Left ventricle myocardium inferior (tissue), 1 donor: ENCODE data around the gene IL17RE. TPM values are rescaled to one million over a fixed set of nuclear protein-coding genes. Genes with fewer than 3 reads are reported as not detected.
"Not testable (repeated sequence)": the region's sequence is repeated elsewhere in the genome, so short reads cannot be mapped to it uniquely, and the experiment has no call there.

Experiments
- DNase-seq: peaks from one replicate; pipeline ENCODE4 v3.0.0-alpha.2; 2020
- H3K27ac ChIP-seq: fragments of 200-600 bp; replicated peaks from 2 replicates; pipeline ENCODE4 v1.8.0; 2021
- H3K27me3 ChIP-seq: fragments of 200-600 bp; 2 replicates; pipeline ENCODE4 v1.8.0; 2021; ENCODE audit warnings: low read depth
- H3K36me3 ChIP-seq: fragments of 200-600 bp; 2 replicates; pipeline ENCODE4 v1.8.0; 2021
- H3K4me1 ChIP-seq: fragments of 200-600 bp; 2 replicates; pipeline ENCODE4 v1.8.0; 2021
- H3K4me3 ChIP-seq: fragments of 200-600 bp; 2 replicates; pipeline ENCODE4 v1.8.0; 2021; ENCODE audit warnings: mild to moderate bottlenecking, moderate library complexity
- H3K9me3 ChIP-seq: fragments of 200-600 bp; replicated peaks from 2 replicates; pipeline ENCODE4 v1.8.0; 2021
- intact Hi-C: fragments of 100-400 bp; cut with micrococcal nuclease; formaldehyde crosslinking; loops from one replicate; pipeline ENCODE4 v1.11.0; 2022
- total RNA-seq: library from RNA; stranded (reverse); fragmentation: NEBNext Ultra II Directional; extraction: Animal tissue kit (Norgen Biotek cat#: 25700); gene quantifications from one replicate; pipeline ENCODE4 v1.2.1, GENCODE V29; 2021
- TF ChIP-seq, protein P1 (sequence below): fragments of 200-600 bp; IDR thresholded peaks from 2 replicates; pipeline ENCODE4 v1.8.0; 2021; ENCODE audit warnings: antibody characterized with exemption, mild to moderate bottlenecking, borderline replicate concordance
- donor health status: DM: no; HTN: yes; CAD: no; lungs with severe emphysema.

IL17RE gene
- total RNA-seq, 1 donor from 2014 or later: 0.58 TPM

DNA sequence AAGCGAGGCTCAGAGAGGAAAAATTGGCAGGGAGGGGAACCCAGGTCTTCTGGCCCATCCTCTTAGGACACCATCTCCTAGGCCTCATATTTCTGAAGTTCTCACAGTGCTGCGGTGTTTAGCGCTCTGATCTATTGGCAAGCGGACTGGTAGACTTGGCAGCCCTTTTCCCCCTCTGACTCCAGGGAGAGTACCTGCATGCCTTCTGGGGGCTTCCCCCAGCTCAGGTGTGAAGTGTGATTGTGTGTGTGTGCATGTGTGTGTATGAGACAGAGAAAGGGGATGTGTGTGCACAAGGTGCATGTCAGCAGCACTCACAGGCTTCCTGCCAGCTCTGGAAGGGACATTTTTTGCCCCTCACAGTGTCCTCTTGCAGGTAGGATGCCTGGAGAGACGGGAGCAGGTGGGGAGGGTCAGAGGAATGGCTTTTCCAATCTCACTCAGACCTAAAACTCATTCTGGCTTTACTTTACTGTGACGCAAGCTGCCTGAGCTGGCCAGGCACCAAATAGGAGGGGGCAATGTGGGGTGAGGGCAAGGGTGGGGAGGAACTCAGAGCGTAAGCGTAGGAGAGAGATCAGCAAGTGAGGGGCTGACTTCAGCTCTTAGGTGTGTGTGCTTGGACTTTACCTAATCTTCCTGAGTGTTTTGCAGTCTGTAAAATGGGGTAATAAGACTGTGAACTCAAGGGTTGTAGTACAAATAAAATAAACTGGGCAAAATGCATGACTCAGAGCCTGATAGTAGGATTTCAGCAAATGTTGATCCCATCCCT is 4.0 kb upstream of the IL17RE start:
- intact Hi-C loops: no loop called here
- no peak overlapping the region for H3K27ac ChIP-seq

GRCh38 chr3:9899289-9899791 is 3.3 kb upstream of the IL17RE start:
- no peak overlapping the region for H3K4me3 ChIP-seq
- intact Hi-C loops: no loop called here
- TF ChIP-seq, protein P1, sequence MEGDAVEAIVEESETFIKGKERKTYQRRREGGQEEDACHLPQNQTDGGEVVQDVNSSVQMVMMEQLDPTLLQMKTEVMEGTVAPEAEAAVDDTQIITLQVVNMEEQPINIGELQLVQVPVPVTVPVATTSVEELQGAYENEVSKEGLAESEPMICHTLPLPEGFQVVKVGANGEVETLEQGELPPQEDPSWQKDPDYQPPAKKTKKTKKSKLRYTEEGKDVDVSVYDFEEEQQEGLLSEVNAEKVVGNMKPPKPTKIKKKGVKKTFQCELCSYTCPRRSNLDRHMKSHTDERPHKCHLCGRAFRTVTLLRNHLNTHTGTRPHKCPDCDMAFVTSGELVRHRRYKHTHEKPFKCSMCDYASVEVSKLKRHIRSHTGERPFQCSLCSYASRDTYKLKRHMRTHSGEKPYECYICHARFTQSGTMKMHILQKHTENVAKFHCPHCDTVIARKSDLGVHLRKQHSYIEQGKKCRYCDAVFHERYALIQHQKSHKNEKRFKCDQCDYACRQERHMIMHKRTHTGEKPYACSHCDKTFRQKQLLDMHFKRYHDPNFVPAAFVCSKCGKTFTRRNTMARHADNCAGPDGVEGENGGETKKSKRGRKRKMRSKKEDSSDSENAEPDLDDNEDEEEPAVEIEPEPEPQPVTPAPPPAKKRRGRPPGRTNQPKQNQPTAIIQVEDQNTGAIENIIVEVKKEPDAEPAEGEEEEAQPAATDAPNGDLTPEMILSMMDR: no peak
- DNase-seq: no peak
- H3K9me3 ChIP-seq: no peaks in the 10 kb centered on the region
- H3K27me3 ChIP-seq: no peaks in the 10 kb centered on the region
- H3K27ac ChIP-seq: no peak overlapping the region
- H3K36me3 ChIP-seq: no peaks in the 10 kb centered on the region
- peaks cover 18% of the 10 kb centered on the region for H3K4me1 ChIP-seq

More for the DNA sequence above, 4.0 kb upstream of the IL17RE start:
- Histone ChIP-seq H3K4me3 (no peak overlapping the region), H3K36me3 (peaks cover 2% of the 10 kb centered on the region), H3K9me3 (no peaks in the 10 kb centered on the region), H3K4me1 (peaks cover 24% of the 10 kb centered on the region), H3K27me3 (no peaks in the 10 kb centered on the region)
- DNase-seq: no peak
- TF ChIP-seq, protein P1: no peak

- peaks cover 18% of the 10 kb centered on the region for H3K4me1 ChIP-seq
- H3K4me3 ChIP-seq, H3K9me3 ChIP-seq, H3K27me3 ChIP-seq, H3K36me3 ChIP-seq, intact Hi-C loops, H3K27ac ChIP-seq, DNase-seq: not testable (repeated sequence)
Measured at GRCh38 chr3:9900965-9901415, 1.7 kb upstream of the IL17RE start.

DNA sequence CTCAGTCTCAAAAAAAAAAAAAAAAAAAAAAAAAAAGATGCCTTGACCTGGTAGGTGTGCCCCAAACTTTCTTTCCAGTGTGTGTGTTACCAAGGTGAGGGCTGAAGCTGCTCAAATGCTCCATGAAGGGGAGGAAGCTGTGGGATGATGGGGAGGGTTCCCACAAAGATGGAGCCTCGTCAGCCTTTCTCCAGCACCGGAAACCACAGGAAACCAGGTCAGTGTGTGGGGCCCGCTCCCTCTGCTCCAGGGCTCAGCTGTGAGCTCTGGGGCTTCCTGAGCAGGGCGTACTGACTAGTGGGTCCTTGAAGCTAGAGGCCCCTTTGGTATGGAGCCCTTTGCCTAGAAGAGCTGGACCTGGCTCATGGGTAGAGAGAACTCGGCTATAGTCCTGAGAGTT is 681 bp upstream of the IL17RE start:
- Histone ChIP-seq H3K9me3 (no peaks in the 10 kb centered on the region), H3K4me3 (no peak overlapping the region), H3K36me3 (no peaks in the 10 kb centered on the region), H3K4me1 (peaks cover 18% of the 10 kb centered on the region), H3K27me3 (no peaks in the 10 kb centered on the region), H3K27ac (no peak overlapping the region)
- DNase-seq: no peak
- intact Hi-C loops: no loop called here
- TF ChIP-seq, protein P1: no peak

GRCh38 chr3:9903238-9903624 is 583 bp downstream of the IL17RE start:
- peak overlapping the region; percentile 37 for H3K4me3 ChIP-seq
- intact Hi-C loops: no loop called here
- peak overlapping the region; percentile 56 for H3K27ac ChIP-seq
- H3K27me3 ChIP-seq: no peaks in the 10 kb centered on the region
- no peaks in the 10 kb centered on the region for H3K9me3 ChIP-seq
- H3K4me1 ChIP-seq: peaks cover 18% of the 10 kb centered on the region
- no peak for DNase-seq
- TF ChIP-seq, protein P1: no peak
- H3K36me3 ChIP-seq: no peaks in the 10 kb centered on the region

DNA sequence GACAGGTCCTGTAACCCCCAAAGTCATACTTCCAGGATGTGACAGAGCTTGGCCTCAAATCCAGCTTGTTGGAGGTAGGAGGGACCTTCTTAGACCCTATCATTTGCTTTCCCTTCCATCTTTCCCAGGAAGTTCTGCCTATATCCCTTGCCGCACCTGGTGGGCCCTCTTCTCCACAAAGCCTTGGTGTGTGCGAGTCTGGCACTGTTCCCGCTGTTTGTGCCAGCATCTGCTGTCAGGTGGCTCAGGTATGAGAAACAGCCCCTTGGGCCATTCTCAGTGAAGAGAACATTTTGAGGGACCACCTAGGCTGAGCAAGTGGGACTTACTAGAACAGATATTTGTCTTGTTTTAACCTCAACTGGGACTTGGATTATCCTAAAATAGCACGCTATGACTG is 1.3 kb downstream of the IL17RE start:
- intact Hi-C loops: no loop called here
- no peak overlapping the region for H3K4me3 ChIP-seq
- peaks cover 18% of the 10 kb centered on the region for H3K4me1 ChIP-seq
- no peak overlapping the region for H3K27ac ChIP-seq
- no peaks in the 10 kb centered on the region for H3K9me3 ChIP-seq
- TF ChIP-seq, protein P1: no peak
- no peaks in the 10 kb centered on the region for H3K36me3 ChIP-seq
- DNase-seq: no peak
- H3K27me3 ChIP-seq: no peaks in the 10 kb centered on the region
